NCI-H774 (cell line): ENCODE measurements around the gene RNF223.

Source experiments
- DNase-seq: peaks from one replicate; lab custom pipeline; 2025; lab: John Stamatoyannopoulos, UW

The RNF223 gene

GRCh38 chr1:1027791-1028190 is 46.3 kb downstream of the RNF223 start:
- no peak for DNase-seq

GRCh38 chr1:1026599-1027413 is 47.3 kb downstream of the RNF223 start:
- no peak for DNase-seq

- DNase-seq, result no peak
Measured at GRCh38 chr1:1025730-1026129, 48.4 kb downstream of the RNF223 start.

- DNase-seq, result no peak
Measured at GRCh38 chr1:1024771-1025699, 49.1 kb downstream of the RNF223 start.

- no peak for DNase-seq
Measured at GRCh38 chr1:1024149-1024770, 49.8 kb downstream of the RNF223 start.

- DNase-seq, result no peak
Measured at GRCh38 chr1:1023700-1024099, 50.4 kb downstream of the RNF223 start.

GRCh38 chr1:1022302-1023009 is 51.6 kb downstream of the RNF223 start:
- no peak for DNase-seq

- DNase-seq, result no peak
Measured at GRCh38 chr1:1021920-1022259, 52.2 kb downstream of the RNF223 start.

- DNase-seq, result no peak
Measured at GRCh38 chr1:1021010-1021919, 52.8 kb downstream of the RNF223 start.
